ENCODE data around the gene CCDC122.

CCDC122 gene

GRCh38 chr13:43878892-43879754 is at the start of gene CCDC122:
Gene CCDC122 (minus strand): TSS chr13:43879740. CDS start chr13:43869376, 10,364 bp downstream.
- H3K4me3 ChIP-seq: peak within 1 kb of the TSS; percentile 56 to 93 (median 75)

GRCh38 chr13:43924549-43925245 is 45.2 kb upstream of the CCDC122 start:
- no peak overlapping the region for H3K4me3 ChIP-seq
- H3K27ac ChIP-seq: no peak overlapping the region

More at GRCh38 chr13:43878892-43879754, at the start of gene CCDC122:
- peak within 1 kb of the TSS; percentile 87 to 99 (median 97) for H3K27ac ChIP-seq

GRCh38 chr13:43920965-43921674 is 41.6 kb upstream of the CCDC122 start:
- Histone ChIP-seq H3K27ac (no peak overlapping the region), H3K4me3 (no peak overlapping the region)

GRCh38 chr13:43918636-43919035 is 39.1 kb upstream of the CCDC122 start:
- H3K27ac ChIP-seq: peak overlapping the region in 2 of 21 experiments; percentile 9 to 35

GRCh38 chr13:43916828-43917227 is 37.3 kb upstream of the CCDC122 start:
- Histone ChIP-seq H3K27ac (no peak overlapping the region), H3K4me3 (no peak overlapping the region)

More at GRCh38 chr13:43918636-43919035, 39.1 kb upstream of the CCDC122 start:
- H3K4me3 ChIP-seq: no peak overlapping the region

- Histone ChIP-seq H3K4me3 (no peak overlapping the region), H3K27ac (no peak overlapping the region)
Measured at GRCh38 chr13:43915451-43915850, 35.9 kb upstream of the CCDC122 start.

GRCh38 chr13:43911871-43912270 is 32.3 kb upstream of the CCDC122 start:
- no peak overlapping the region for H3K27ac ChIP-seq
- H3K4me3 ChIP-seq: no peak overlapping the region

GRCh38 chr13:43911278-43911677 is 31.7 kb upstream of the CCDC122 start:
- no peak overlapping the region for H3K4me3 ChIP-seq
- no peak overlapping the region for H3K27ac ChIP-seq

GRCh38 chr13:43910856-43911255 is 31.3 kb upstream of the CCDC122 start:
- Histone ChIP-seq H3K4me3 (no peak overlapping the region), H3K27ac (no peak overlapping the region)

- H3K4me3 ChIP-seq: no peak overlapping the region
- H3K27ac ChIP-seq: no peak overlapping the region
Measured at GRCh38 chr13:43908156-43909126, 28.9 kb upstream of the CCDC122 start.

GRCh38 chr13:43905435-43906031 is 26.0 kb upstream of the CCDC122 start:
- Histone ChIP-seq H3K4me3 (no peak overlapping the region), H3K27ac (no peak overlapping the region)

- no peak overlapping the region for H3K27ac ChIP-seq
Measured at GRCh38 chr13:43895940-43896339, 16.4 kb upstream of the CCDC122 start.

GRCh38 chr13:43894438-43894837 is 14.9 kb upstream of the CCDC122 start:
- Histone ChIP-seq H3K27ac (no peak overlapping the region), H3K4me3 (no peak overlapping the region)

More at GRCh38 chr13:43895940-43896339, 16.4 kb upstream of the CCDC122 start:
- H3K4me3 ChIP-seq: no peak overlapping the region

- Histone ChIP-seq H3K27ac (no peak overlapping the region), H3K4me3 (no peak overlapping the region)
Measured at GRCh38 chr13:43884222-43884621, 4.7 kb upstream of the CCDC122 start.

- Histone ChIP-seq H3K4me3 (no peak overlapping the region), H3K27ac (no peak overlapping the region)
Measured at GRCh38 chr13:43883631-43884030, 4.1 kb upstream of the CCDC122 start.

- Histone ChIP-seq H3K27ac (no peak overlapping the region), H3K4me3 (no peak overlapping the region)
Measured at GRCh38 chr13:43881580-43881979, 2.0 kb upstream of the CCDC122 start.

GRCh38 chr13:43880926-43881325 is 1.4 kb upstream of the CCDC122 start:
- no peak overlapping the region for H3K27ac ChIP-seq
- no peak overlapping the region for H3K4me3 ChIP-seq

GRCh38 chr13:43880214-43880855 is 795 bp upstream of the CCDC122 start:
- H3K27ac ChIP-seq: peak overlapping the region; percentile 87 to 99 (median 97)
- H3K4me3 ChIP-seq: peak overlapping the region; percentile 56 to 93 (median 75)
